WTC11 (cell line): ENCODE measurements around the gene TRIM2. TPM values are rescaled to one million over a fixed set of nuclear protein-coding genes. Genes with fewer than 3 reads are reported as not detected.

Source experiments
- ATAC-seq: fragments of 200-7000 bp; cut with Tn5 transposase; 2 replicates; pipeline ENCODE4 v1.10.0; 2021; ENCODE audit warnings: mild to moderate bottlenecking, moderate library complexity
- CTCF ChIA-PET: fragments of 300-600 bp; sonication (Branson Sonifier 250); formaldehyde crosslinking; loops from one replicate; lab custom pipeline; 2021; ENCODE audit warnings: antibody characterized with exemption; lab: Charles Lee
- POLR2A ChIA-PET: fragments of 350-600 bp; sonication (Branson Sonifier 250); formaldehyde crosslinking; loops from one replicate; lab custom pipeline; 2021; ENCODE audit warnings: antibody characterized with exemption; lab: Charles Lee
- DNase-seq: peaks from one replicate; pipeline ENCODE4 v3.0.0; 2021; ENCODE audit warnings: low spot score
- H3K27ac Mint-ChIP-seq: 2 replicates; pipeline ENCODE4 v1.8.0; 2021; ENCODE audit warnings: mixed read lengths
- H3K27me3 Mint-ChIP-seq: 2 replicates; pipeline ENCODE4 v1.8.0; 2021; ENCODE audit warnings: low read depth, mild to moderate bottlenecking, moderate library complexity, mixed read lengths
- H3K36me3 Mint-ChIP-seq: 2 replicates; pipeline ENCODE4 v1.8.0; 2021; ENCODE audit warnings: mixed read lengths
- H3K4me1 Mint-ChIP-seq: 2 replicates; pipeline ENCODE4 v1.8.0; 2022; ENCODE audit warnings: mixed read lengths
- H3K4me3 Mint-ChIP-seq: 2 replicates; pipeline ENCODE4 v1.8.0; 2021; ENCODE audit warnings: mild to moderate bottlenecking, moderate library complexity, mixed read lengths
- H3K9me3 Mint-ChIP-seq: 2 replicates; pipeline ENCODE4 v1.8.0; 2021; ENCODE audit warnings: mixed read lengths
- FOXK1 ChIP-seq: sonication (generic); formaldehyde crosslinking; IDR thresholded peaks from 2 replicates; pipeline ENCODE4 v1.8.0; 2022; ENCODE audit warnings: mild to moderate bottlenecking, moderate library complexity, missing genetic modification reagents
- JAZF1 ChIP-seq: fragments of 250-450 bp; sonication (Bioruptor Pico); IDR thresholded peaks from 2 replicates; pipeline ENCODE4 v1.9.0; 2021; ENCODE audit warnings: moderate library complexity, mild to moderate bottlenecking, inconsistent platforms
- PREB ChIP-seq: sonication (generic); formaldehyde crosslinking; IDR thresholded peaks from 2 replicates; pipeline ENCODE4 v1.8.1; 2022; ENCODE audit warnings: mild to moderate bottlenecking, missing genetic modification reagents, moderate library complexity, borderline replicate concordance
- SMAD3 ChIP-seq: sonication (generic); formaldehyde crosslinking; IDR thresholded peaks from 2 replicates; pipeline ENCODE4 v1.8.0; 2022; ENCODE audit warnings: missing genetic modification reagents, mild to moderate bottlenecking, borderline replicate concordance
- SOX15 ChIP-seq: fragments of 250-450 bp; sonication (Bioruptor Pico); IDR thresholded peaks from 2 replicates; pipeline ENCODE4 v1.9.0; 2021; ENCODE audit warnings: mild to moderate bottlenecking
- STAT6 ChIP-seq: sonication (generic); formaldehyde crosslinking; conservative IDR thresholded peaks from 2 replicates; pipeline ENCODE4 v1.8.1; 2023; ENCODE audit warnings: mild to moderate bottlenecking, low read depth, missing genetic modification reagents, moderate library complexity
- USF1 ChIP-seq: sonication (generic); formaldehyde crosslinking; IDR thresholded peaks from 2 replicates; pipeline ENCODE4 v1.8.0; 2022; ENCODE audit warnings: mild to moderate bottlenecking, missing genetic modification reagents
- ZNF416 ChIP-seq: fragments of 250-450 bp; sonication (Bioruptor Pico); IDR thresholded peaks from 2 replicates; pipeline ENCODE4 v1.9.0; 2021; ENCODE audit warnings: mild to moderate bottlenecking, inconsistent platforms
- ZNF671 ChIP-seq: fragments of 250-450 bp; sonication (Bioruptor Pico); IDR thresholded peaks from 2 replicates; pipeline ENCODE4 v1.8.0; 2021; ENCODE audit warnings: mild to moderate bottlenecking
- total RNA-seq: library from RNA; stranded (reverse); gene quantifications from 3 replicates; pipeline ENCODE4 v1.2.3, GENCODE V29; 2021
- TF ChIP-seq, protein P1 (sequence below): sonication (generic); formaldehyde crosslinking; IDR thresholded peaks from 2 replicates; pipeline ENCODE4 v1.8.1; 2023; ENCODE audit warnings: mild to moderate bottlenecking, missing genetic modification reagents, moderate library complexity
- TF ChIP-seq, protein P2 (sequence below): sonication (generic); formaldehyde crosslinking; IDR thresholded peaks from 2 replicates; pipeline ENCODE4 v1.8.0; 2022; ENCODE audit warnings: mild to moderate bottlenecking, missing genetic modification reagents
- TF ChIP-seq, protein P3 (sequence below): sonication (generic); formaldehyde crosslinking; IDR thresholded peaks from 2 replicates; pipeline ENCODE4 v1.8.1; 2023; ENCODE audit warnings: mild to moderate bottlenecking, missing genetic modification reagents, borderline replicate concordance
- TF ChIP-seq, protein P4 (sequence below): fragments of 250-450 bp; sonication (Bioruptor Pico); conservative IDR thresholded peaks from 2 replicates; pipeline ENCODE4 v1.9.0; 2021; ENCODE audit warnings: mild to moderate bottlenecking

TRIM2 gene
- total RNA-seq, 1 experiment from 2014 or later = 54.5 TPM

DNA sequence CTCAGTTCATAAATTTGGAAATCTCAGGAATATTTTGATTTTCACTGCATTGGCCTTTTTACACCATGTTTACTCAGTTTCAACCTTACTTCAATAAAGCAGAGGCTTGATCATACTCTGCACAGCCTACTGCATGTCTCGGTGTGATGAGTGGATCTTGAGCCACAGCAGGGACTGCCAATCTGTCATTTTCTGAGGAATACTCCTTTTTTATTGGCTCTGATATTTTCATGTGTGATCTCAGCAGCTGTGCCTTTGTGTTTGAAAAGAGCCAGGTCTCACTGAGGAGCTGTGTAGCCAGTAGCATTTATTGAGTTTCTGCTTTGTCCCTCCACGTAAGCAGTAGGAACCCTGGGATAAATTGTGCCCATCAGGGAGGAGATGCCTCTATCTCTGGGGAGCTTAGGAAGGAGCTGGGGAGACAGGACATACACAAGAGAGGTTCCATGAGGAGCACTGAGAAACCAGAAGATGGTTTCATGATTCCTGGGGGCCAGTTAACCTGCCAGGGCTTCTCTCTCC, 18.9 kb upstream of the TRIM2 start:
- Mint-ChIP-seq H3K4me1 (peaks cover 29% of the 10 kb centered on the region), H3K9me3 (no peaks in the 10 kb centered on the region), H3K27ac (no peak overlapping the region), H3K4me3 (no peak overlapping the region), H3K36me3 (no peaks in the 10 kb centered on the region), H3K27me3 (no peaks in the 10 kb centered on the region; the same call in 1 of the 2 replicates)
- DNase-seq = no peak
- TF ChIP-seq SOX15 (CRISPR knock-in tag) = no peak
- TF ChIP-seq, protein P1, sequence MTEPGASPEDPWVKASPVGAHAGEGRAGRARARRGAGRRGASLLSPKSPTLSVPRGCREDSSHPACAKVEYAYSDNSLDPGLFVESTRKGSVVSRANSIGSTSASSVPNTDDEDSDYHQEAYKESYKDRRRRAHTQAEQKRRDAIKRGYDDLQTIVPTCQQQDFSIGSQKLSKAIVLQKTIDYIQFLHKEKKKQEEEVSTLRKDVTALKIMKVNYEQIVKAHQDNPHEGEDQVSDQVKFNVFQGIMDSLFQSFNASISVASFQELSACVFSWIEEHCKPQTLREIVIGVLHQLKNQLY (CRISPR knock-in tag) = no peak
- no peak for ATAC-seq
- ChIA-PET CTCF (no interaction called here), POLR2A (no interaction called here)

DNA sequence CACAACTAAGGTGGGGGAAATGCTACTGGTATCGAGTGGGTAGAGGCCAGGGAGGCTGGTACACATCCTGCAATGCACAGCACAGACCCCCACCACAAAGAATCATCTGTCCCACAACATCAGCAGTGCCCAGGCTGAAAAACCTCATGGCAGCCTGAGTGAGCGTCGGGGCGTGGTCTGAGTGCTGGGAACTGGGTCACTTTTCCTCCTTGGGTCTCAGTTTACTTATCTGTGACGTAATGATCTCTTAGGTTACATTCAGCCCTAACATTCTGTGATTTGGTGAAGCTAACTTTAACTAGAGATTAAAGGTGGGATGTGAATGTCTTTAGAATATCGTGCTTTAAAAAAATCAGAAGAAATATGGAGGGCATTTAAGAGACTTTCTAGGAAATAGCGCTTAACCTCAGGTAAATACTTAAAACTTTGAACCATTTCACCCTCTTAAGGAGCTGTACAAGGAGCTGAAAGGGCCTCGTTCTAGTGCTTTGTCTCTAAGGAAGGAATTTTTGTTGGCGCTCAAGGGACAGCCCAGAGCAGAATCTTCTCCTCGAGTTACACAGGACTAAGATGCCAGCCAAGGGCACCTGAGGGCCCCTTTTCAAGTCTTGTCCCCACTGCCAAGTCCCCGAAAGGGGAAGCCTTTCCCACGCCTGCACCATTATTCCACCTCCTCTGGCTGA, 18.1 kb upstream of the TRIM2 start:
- DNase-seq (no peak), ATAC-seq (no peak)
- H3K4me3 Mint-ChIP-seq = no peak overlapping the region
- POLR2A ChIA-PET = no interaction called here
- H3K27ac Mint-ChIP-seq = no peak overlapping the region
- H3K9me3 Mint-ChIP-seq = no peaks in the 10 kb centered on the region
- no peak for TF ChIP-seq SMAD3
- TF ChIP-seq USF1 (CRISPR knock-in tag) = no peak
- TF ChIP-seq ZNF671 (CRISPR knock-in tag) = no peak
- TF ChIP-seq, all 79 proteins: peak for 0
- CTCF ChIA-PET = no interaction called here
- Mint-ChIP-seq H3K4me1 (peaks cover 22% of the 10 kb centered on the region), H3K27me3 (no peaks in the 10 kb centered on the region), H3K36me3 (no peaks in the 10 kb centered on the region)

GRCh38 chr4:153189016-153189801, 15.0 kb upstream of the TRIM2 start:
- Mint-ChIP-seq H3K4me3 (no peak overlapping the region), H3K9me3 (no peaks in the 10 kb centered on the region), H3K27ac (no peak overlapping the region; the same call in 1 of the 2 replicates), H3K27me3 (no peaks in the 10 kb centered on the region), H3K4me1 (peaks cover 24% of the 10 kb centered on the region)
- DNase-seq (no peak), ATAC-seq (peak; percentile 40; the same call in 1 of the 2 replicates)
- CTCF ChIA-PET = interaction anchor here (0.6 kb wide), 1 partner anchor 236 kb away, joined by 3 read pairs; no protein-coding TSS in a partner anchor
- TF ChIP-seq STAT6 (CRISPR knock-in tag) (no peak), ZNF416 (no peak), FOXK1 (no peak), PREB (no peak), JAZF1 (CRISPR knock-in tag) (no peak)
- TF ChIP-seq, protein P2, sequence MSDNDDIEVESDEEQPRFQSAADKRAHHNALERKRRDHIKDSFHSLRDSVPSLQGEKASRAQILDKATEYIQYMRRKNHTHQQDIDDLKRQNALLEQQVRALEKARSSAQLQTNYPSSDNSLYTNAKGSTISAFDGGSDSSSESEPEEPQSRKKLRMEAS (CRISPR knock-in tag) = no peak
- TF ChIP-seq, protein P3, sequence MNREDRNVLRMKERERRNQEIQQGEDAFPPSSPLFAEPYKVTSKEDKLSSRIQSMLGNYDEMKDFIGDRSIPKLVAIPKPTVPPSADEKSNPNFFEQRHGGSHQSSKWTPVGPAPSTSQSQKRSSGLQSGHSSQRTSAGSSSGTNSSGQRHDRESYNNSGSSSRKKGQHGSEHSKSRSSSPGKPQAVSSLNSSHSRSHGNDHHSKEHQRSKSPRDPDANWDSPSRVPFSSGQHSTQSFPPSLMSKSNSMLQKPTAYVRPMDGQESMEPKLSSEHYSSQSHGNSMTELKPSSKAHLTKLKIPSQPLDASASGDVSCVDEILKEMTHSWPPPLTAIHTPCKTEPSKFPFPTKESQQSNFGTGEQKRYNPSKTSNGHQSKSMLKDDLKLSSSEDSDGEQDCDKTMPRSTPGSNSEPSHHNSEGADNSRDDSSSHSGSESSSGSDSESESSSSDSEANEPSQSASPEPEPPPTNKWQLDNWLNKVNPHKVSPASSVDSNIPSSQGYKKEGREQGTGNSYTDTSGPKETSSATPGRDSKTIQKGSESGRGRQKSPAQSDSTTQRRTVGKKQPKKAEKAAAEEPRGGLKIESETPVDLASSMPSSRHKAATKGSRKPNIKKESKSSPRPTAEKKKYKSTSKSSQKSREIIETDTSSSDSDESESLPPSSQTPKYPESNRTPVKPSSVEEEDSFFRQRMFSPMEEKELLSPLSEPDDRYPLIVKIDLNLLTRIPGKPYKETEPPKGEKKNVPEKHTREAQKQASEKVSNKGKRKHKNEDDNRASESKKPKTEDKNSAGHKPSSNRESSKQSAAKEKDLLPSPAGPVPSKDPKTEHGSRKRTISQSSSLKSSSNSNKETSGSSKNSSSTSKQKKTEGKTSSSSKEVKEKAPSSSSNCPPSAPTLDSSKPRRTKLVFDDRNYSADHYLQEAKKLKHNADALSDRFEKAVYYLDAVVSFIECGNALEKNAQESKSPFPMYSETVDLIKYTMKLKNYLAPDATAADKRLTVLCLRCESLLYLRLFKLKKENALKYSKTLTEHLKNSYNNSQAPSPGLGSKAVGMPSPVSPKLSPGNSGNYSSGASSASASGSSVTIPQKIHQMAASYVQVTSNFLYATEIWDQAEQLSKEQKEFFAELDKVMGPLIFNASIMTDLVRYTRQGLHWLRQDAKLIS (CRISPR knock-in tag) = no peak
- TF ChIP-seq, protein P4, sequence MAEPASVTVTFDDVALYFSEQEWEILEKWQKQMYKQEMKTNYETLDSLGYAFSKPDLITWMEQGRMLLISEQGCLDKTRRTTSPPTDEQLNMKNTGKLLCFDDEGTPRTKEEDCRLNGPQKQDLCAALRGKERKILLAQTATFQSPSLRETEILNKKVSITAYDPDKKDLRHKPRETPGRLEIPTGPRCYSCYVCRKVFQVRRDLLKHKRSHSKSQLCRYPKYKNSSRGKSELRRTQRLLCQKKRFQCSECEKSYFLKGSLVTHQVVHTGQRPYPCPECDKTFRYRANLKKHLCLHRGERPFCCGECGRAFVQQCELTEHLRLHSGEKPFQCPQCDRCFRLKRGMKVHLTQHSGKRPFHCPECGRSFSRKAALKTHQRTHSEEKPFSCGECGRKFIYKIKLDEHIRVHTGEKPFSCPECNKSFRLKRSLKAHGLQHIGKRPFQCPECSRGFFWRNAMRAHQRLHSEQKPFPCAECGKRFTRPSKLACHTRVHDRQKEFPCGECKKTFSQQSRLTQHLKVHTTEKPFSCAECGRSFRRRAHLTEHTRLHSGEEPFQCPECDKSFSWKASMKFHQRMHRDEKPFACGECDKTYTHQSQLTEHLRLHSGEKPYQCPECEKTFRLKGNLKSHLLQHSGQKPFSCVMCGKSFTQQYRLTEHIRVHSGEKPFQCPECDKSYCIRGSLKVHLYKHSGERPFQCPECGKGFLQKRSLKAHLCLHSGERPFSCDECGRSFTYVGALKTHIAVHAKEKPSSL (CRISPR knock-in tag) = no peak
- TF ChIP-seq, all 79 proteins: peak for 0
- no peaks in the 10 kb centered on the region for H3K36me3 Mint-ChIP-seq
- POLR2A ChIA-PET = no interaction called here
